GM23338 (cell line): ENCODE data around the gene RASSF4. TPM values are rescaled to one million over a fixed set of nuclear protein-coding genes. Genes with fewer than 3 reads are reported as not detected.

Source experiments
- ATAC-seq: fragments of 200-7000 bp; cut with Tn5 transposase; 3 replicates; pipeline ENCODE4 v1.9.1; 2020
- DNase-seq: peaks from one replicate; pipeline ENCODE4 v3.0.0-alpha.2; 2015; ENCODE audit warnings: low spot score
- H2AFZ ChIP-seq: fragments of 200-600 bp; sonication (generic); 2 replicates; pipeline ENCODE4 v1.8.0; 2016; ENCODE audit warnings: antibody characterized with exemption, mild to moderate bottlenecking, moderate library complexity
- H3F3A ChIP-seq: fragments of 200-600 bp; sonication (generic); replicated peaks from 2 replicates; pipeline ENCODE4 v1.8.0; 2017; ENCODE audit warnings: antibody characterized with exemption, mixed run types, low read depth
- H3K27ac ChIP-seq: fragments of 200-600 bp; sonication (generic); 2 replicates; pipeline ENCODE4 v1.6.1; 2016; ENCODE audit warnings: low read depth
- H3K27me3 ChIP-seq: fragments of 200-600 bp; sonication (generic); 2 replicates; pipeline ENCODE4 v1.8.0; 2016; ENCODE audit warnings: mild to moderate bottlenecking, mixed run types, moderate library complexity; ENCODE audit not compliant: insufficient read depth
- H3K36me3 ChIP-seq: fragments of 200-600 bp; sonication (generic); 2 replicates; pipeline ENCODE4 v1.8.0; 2016; ENCODE audit warnings: mild to moderate bottlenecking; ENCODE audit not compliant: insufficient read depth
- H3K4me1 ChIP-seq: fragments of 200-600 bp; sonication (generic); 2 replicates; pipeline ENCODE4 v1.8.0; 2016; ENCODE audit warnings: mild to moderate bottlenecking, moderate library complexity; ENCODE audit not compliant: insufficient read depth
- H3K4me2 ChIP-seq: fragments of 200-600 bp; sonication (generic); 2 replicates; pipeline ENCODE4 v1.7.1; 2017; ENCODE audit warnings: mixed run types
- H3K4me3 ChIP-seq: fragments of 200-600 bp; sonication (generic); 2 replicates; pipeline ENCODE4 v1.6.1; 2016; ENCODE audit warnings: mixed run types
- H3K79me2 ChIP-seq: fragments of 200-600 bp; sonication (generic); replicated peaks from 2 replicates; pipeline ENCODE4 v1.8.0; 2017; ENCODE audit warnings: mild to moderate bottlenecking; ENCODE audit not compliant: insufficient read depth
- H3K9me2 ChIP-seq: fragments of 200-600 bp; sonication (generic); 2 replicates; pipeline ENCODE4 v1.8.0; 2017; ENCODE audit not compliant: insufficient read depth
- H4K20me1 ChIP-seq: fragments of 200-600 bp; sonication (generic); replicated peaks from 2 replicates; pipeline ENCODE4 v1.8.0; 2017; ENCODE audit warnings: mild to moderate bottlenecking; ENCODE audit not compliant: insufficient read depth
- H3K27ac Mint-ChIP-seq: 2 replicates; pipeline ENCODE4 v1.8.0; 2020; ENCODE audit warnings: inconsistent platforms, mild to moderate bottlenecking, moderate library complexity, mixed read lengths
- H3K27me3 Mint-ChIP-seq: 3 replicates; pipeline ENCODE4 v1.8.0; 2022; ENCODE audit warnings: low read depth, mild to moderate bottlenecking, moderate library complexity, mixed read lengths, inconsistent platforms; ENCODE audit not compliant: insufficient read depth, poor library complexity
- H3K36me3 Mint-ChIP-seq: 3 replicates; pipeline ENCODE4 v1.8.0; 2021; ENCODE audit warnings: low read depth, mild to moderate bottlenecking, inconsistent platforms, moderate library complexity, mixed read lengths
- H3K4me1 Mint-ChIP-seq: 3 replicates; pipeline ENCODE4 v1.8.0; 2020; ENCODE audit warnings: mild to moderate bottlenecking, inconsistent platforms, mixed read lengths
- H3K4me3 Mint-ChIP-seq: 3 replicates; pipeline ENCODE4 v1.8.0; 2021; ENCODE audit warnings: moderate library complexity, mild to moderate bottlenecking, inconsistent platforms, mixed read lengths
- H3K9me3 Mint-ChIP-seq: 3 replicates; pipeline ENCODE4 v1.8.0; 2020; ENCODE audit warnings: moderate library complexity, mild to moderate bottlenecking, inconsistent platforms, mixed read lengths
- CTCF ChIP-seq, 2 experiments: fragments of 200-600 bp in 1 of 2; sonication (generic) in 1 of 2; conservative IDR thresholded peaks; 2 replicates each; pipeline versions ENCODE4 v1.5.1 to v1.6.1; 2016 to 2017; ENCODE audit warnings: antibody characterized with exemption in 2 of 2, low read depth in 2 of 2, mild to moderate bottlenecking in 2 of 2, moderate library complexity in 1 of 2
- EZH2 ChIP-seq: fragments of 200-600 bp; sonication (generic); IDR thresholded peaks from one replicate; pipeline ENCODE4 v1.8.0; 2017; ENCODE audit warnings: antibody characterized with exemption, mild to moderate bottlenecking, low read depth; ENCODE audit not compliant: unreplicated experiment
- NANOG ChIP-seq: IDR thresholded peaks from 2 replicates; pipeline ENCODE4 v1.6.1; 2016; ENCODE audit warnings: antibody characterized with exemption, borderline replicate concordance
- STAT1 ChIP-seq: IDR thresholded peaks from one replicate; pipeline ENCODE4 v1.6.1; 2016; ENCODE audit warnings: antibody characterized with exemption; ENCODE audit not compliant: unreplicated experiment
- polyA plus RNA-seq: library from polyadenylated mRNA; unstranded; fragments of >200 nt; fragmentation: Nextera tagmentation; extraction: Ambion mirVana; gene quantifications from 2 replicates; pipeline ENCODE4 v1.2.1, GENCODE V29; 2016
- total RNA-seq: library from RNA; depleted of rRNA; stranded (reverse); fragments of >200 nt; shearing (Covaris generic); gene quantifications from 2 replicates; pipeline ENCODE4 v1.2.3, GENCODE V29; 2014
- TF ChIP-seq, protein P1 (sequence below): fragments of 250-450 bp; sonication (Bioruptor Pico); IDR thresholded peaks from 2 replicates; pipeline ENCODE4 v1.5.0; 2020; ENCODE audit warnings: mild to moderate bottlenecking, moderate library complexity

RASSF4 gene
- total and polyA plus RNA-seq, 2 experiments from 2014 or later = 12.4 to 13.6 TPM

- TF ChIP-seq, protein P1, sequence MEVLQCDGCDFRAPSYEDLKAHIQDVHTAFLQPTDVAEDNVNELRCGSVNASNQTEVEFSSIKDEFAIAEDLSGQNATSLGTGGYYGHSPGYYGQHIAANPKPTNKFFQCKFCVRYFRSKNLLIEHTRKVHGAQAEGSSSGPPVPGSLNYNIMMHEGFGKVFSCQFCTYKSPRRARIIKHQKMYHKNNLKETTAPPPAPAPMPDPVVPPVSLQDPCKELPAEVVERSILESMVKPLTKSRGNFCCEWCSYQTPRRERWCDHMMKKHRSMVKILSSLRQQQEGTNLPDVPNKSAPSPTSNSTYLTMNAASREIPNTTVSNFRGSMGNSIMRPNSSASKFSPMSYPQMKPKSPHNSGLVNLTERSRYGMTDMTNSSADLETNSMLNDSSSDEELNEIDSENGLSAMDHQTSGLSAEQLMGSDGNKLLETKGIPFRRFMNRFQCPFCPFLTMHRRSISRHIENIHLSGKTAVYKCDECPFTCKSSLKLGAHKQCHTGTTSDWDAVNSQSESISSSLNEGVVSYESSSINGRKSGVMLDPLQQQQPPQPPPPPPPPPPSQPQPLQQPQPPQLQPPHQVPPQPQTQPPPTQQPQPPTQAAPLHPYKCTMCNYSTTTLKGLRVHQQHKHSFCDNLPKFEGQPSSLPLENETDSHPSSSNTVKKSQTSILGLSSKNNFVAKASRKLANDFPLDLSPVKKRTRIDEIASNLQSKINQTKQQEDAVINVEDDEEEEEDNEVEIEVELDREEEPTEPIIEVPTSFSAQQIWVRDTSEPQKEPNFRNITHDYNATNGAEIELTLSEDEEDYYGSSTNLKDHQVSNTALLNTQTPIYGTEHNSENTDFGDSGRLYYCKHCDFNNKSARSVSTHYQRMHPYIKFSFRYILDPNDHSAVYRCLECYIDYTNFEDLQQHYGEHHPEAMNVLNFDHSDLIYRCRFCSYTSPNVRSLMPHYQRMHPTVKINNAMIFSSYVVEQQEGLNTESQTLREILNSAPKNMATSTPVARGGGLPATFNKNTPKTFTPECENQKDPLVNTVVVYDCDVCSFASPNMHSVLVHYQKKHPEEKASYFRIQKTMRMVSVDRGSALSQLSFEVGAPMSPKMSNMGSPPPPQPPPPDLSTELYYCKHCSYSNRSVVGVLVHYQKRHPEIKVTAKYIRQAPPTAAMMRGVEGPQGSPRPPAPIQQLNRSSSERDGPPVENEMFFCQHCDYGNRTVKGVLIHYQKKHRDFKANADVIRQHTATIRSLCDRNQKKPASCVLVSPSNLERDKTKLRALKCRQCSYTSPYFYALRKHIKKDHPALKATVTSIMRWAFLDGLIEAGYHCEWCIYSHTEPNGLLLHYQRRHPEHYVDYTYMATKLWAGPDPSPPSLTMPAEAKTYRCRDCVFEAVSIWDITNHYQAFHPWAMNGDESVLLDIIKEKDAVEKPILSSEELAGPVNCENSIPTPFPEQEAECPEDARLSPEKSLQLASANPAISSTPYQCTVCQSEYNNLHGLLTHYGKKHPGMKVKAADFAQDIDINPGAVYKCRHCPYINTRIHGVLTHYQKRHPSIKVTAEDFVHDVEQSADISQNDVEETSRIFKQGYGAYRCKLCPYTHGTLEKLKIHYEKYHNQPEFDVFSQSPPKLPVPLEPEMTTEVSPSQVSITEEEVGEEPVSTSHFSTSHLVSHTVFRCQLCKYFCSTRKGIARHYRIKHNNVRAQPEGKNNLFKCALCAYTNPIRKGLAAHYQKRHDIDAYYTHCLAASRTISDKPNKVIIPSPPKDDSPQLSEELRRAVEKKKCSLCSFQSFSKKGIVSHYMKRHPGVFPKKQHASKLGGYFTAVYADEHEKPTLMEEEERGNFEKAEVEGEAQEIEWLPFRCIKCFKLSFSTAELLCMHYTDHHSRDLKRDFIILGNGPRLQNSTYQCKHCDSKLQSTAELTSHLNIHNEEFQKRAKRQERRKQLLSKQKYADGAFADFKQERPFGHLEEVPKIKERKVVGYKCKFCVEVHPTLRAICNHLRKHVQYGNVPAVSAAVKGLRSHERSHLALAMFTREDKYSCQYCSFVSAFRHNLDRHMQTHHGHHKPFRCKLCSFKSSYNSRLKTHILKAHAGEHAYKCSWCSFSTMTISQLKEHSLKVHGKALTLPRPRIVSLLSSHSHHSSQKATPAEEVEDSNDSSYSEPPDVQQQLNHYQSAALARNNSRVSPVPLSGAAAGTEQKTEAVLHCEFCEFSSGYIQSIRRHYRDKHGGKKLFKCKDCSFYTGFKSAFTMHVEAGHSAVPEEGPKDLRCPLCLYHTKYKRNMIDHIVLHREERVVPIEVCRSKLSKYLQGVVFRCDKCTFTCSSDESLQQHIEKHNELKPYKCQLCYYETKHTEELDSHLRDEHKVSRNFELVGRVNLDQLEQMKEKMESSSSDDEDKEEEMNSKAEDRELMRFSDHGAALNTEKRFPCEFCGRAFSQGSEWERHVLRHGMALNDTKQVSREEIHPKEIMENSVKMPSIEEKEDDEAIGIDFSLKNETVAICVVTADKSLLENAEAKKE (CRISPR knock-in tag) = no peak
- no peak for TF ChIP-seq EZH2
- TF ChIP-seq STAT1 = no peak
These were observed 14.6 kb downstream of the RASSF4 start (continued) for GRCh38 chr10:44974082-44974627.

DNA sequence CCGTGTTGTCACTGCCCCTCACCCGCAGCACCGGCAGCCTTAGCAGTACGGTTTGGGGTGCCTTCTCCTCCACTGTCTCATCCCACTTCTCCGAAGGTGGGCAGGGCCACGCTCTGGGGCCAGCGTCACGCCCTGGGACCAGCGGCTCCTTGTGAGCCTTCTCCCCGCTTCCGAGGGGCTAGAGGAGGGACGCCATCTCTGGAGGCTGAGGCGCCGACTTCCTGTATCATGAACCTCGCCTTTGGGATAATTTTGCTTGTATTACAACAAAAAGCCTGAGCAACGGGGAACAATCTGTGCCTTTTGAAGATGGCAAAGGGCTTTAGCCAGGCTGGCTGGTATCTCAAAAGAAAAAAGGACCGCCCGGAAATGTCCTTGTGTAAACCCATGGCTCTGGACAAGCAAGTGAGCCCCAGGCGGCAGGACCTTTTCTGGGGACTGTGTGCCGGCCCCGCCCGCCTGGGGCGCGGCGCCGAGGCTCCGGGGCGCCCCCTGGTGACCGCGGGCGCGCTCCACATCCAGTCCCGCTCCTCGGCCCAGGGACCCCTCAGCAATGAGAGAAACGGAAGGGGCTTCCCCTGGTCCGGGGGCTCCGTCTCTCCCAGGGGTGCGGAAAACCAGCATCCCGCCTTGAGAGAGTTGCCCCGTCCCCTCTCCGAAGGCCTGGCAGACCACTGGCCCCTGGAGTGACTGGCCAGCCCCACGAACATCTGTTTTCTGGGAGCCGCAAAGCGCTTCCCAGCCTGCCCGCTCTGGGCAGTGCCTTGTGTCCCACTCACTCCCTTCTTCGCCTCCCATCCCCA lies 15.2 kb downstream of the RASSF4 start:
- Histone ChIP-seq H2AFZ (peak overlapping the region; percentile 95), H3K9me2 (no peaks in the 10 kb centered on the region), H3K4me1 (peaks cover 43% of the 10 kb centered on the region), H3K79me2 (no peaks in the 10 kb centered on the region), H4K20me1 (no peaks in the 10 kb centered on the region), H3K36me3 (no peaks in the 10 kb centered on the region), H3F3A (no peaks in the 10 kb centered on the region), H3K4me2 (peak overlapping the region; percentile 93), H3K27ac (no peak overlapping the region), H3K27me3 (no peaks in the 10 kb centered on the region), H3K4me3 (peak overlapping the region; percentile 70)
- peak overlapping the region; percentile 65; the same call in 2 of the 3 replicates for H3K4me3 Mint-ChIP-seq
- peaks cover 17% of the 10 kb centered on the region for H3K27me3 Mint-ChIP-seq
- DNase-seq = peak; percentile 75
- H3K36me3 Mint-ChIP-seq = peaks cover 19% of the 10 kb centered on the region
- peak; percentile 67 for ATAC-seq
- peaks cover 50% of the 10 kb centered on the region for H3K4me1 Mint-ChIP-seq
- no peak overlapping the region for H3K27ac Mint-ChIP-seq
- H3K9me3 Mint-ChIP-seq = no peaks in the 10 kb centered on the region
- TF ChIP-seq CTCF (conservative IDR thresholded peaks at IDR 0.05; ENCODE audit: low read depth in 2 of 2) = peak; percentile 75 to 81
- no peak for TF ChIP-seq NANOG
- TF ChIP-seq, protein P1 (CRISPR knock-in tag) = no peak; the same call in 1 of the 2 replicates
- no peak for TF ChIP-seq EZH2
